Psoas muscle (tissue), 8 donors: ENCODE results near the gene CDO1. TPM values are rescaled to one million over a fixed set of nuclear protein-coding genes. Genes with fewer than 3 reads are reported as not detected.

Experiments used
- ATAC-seq, 4 donors: fragments of 200-7000 bp; cut with Tn5 transposase; one replicate each; pipeline ENCODE4 v1.9.1; 2020; ENCODE audit warnings: moderate library complexity in 3 of 4, mild to moderate bottlenecking in 2 of 4
- DNase-seq, 2 donors: peaks; one replicate each; pipeline ENCODE4 v3.0.0-alpha.2; 2020
- H3K27ac ChIP-seq: fragments of 200-600 bp; one replicate; pipeline ENCODE4 v1.8.0; 2022
- H3K27me3 ChIP-seq, 3 donors: fragments of 200-600 bp in 1 of 3; one replicate each; pipeline versions ENCODE4 v1.6.1 to v1.8.0; 2013 to 2022; ENCODE audit warnings: low read length in 2 of 3, mild to moderate bottlenecking in 2 of 3, moderate library complexity in 1 of 3; ENCODE audit not compliant: insufficient read depth in 3 of 3
- H3K36me3 ChIP-seq, 2 donors: fragments of 200-600 bp in 1 of 2; one replicate each; pipeline versions ENCODE4 v1.6.1 to v1.8.0; 2013 to 2022; ENCODE audit warnings: low read depth in 1 of 2, mild to moderate bottlenecking in 1 of 2, moderate library complexity in 1 of 2; ENCODE audit not compliant: insufficient read depth in 1 of 2
- H3K4me1 ChIP-seq: fragments of 200-600 bp; one replicate; pipeline ENCODE4 v1.8.0; 2022
- H3K4me3 ChIP-seq: fragments of 200-600 bp; one replicate; pipeline ENCODE4 v1.8.0; 2022; ENCODE audit warnings: mild to moderate bottlenecking
- H3K9me3 ChIP-seq: fragments of 200-600 bp; one replicate; pipeline ENCODE4 v1.8.0; 2022
- CTCF ChIP-seq: fragments of 200-600 bp; IDR thresholded peaks from one replicate; pipeline ENCODE4 v1.8.0; 2022; ENCODE audit warnings: antibody characterized with exemption
- WGBS, 3 donors: extraction: QIAGEN DNeasy Blood & Tissue Kit; methylation state at CpG; one replicate each; pipeline versions ENCODE4 v1.1.6 to v1.1.7; 2013; 5-methylcytosine and 5-hydroxymethylcytosine counted together
- intact Hi-C, 2 donors: fragments of 100-400 bp; cut with DNase I; formaldehyde crosslinking; loops; one replicate each; pipeline versions ENCODE4 v1.11.0 to v1.14.2; 2022
- polyA plus RNA-seq, 3 donors: library from polyadenylated mRNA; stranded (reverse); fragments of 200-250 nt; gene quantifications; one replicate each; pipeline ENCODE4 v1.2.3, GENCODE V29; 2013
- total RNA-seq, 4 donors: library from RNA; stranded (reverse); fragmentation: NEBNext Ultra II Directional in 2 of 4; extraction: Animal tissue kit (Norgen Biotek cat#: 25700) in 2 of 4; gene quantifications; one replicate each; pipeline versions ENCODE4 v1.2.1 to v1.2.4, GENCODE V29; 2021 to 2023
- donor health status: healthy with polysubstance abuse.
- donor health status: DM: no; HTN: no; CAD: no; lungs with moderate emphysema.
- donor health status: Bipolar disorder and iron deficiency.
- donor health status: healthy.
- donor health status: DM: yes; HTN: yes; CAD: no.
- donor health status: DM: no; HTN: no; CAD: no.
- donor health status: DM: no; HTN: no; CAD: no.
- donor health status: DM: yes; HTN: yes; CAD: no.

The CDO1 gene
- total and polyA plus RNA-seq, 7 donors, result 1.0 to 5.2 (median 2.7) TPM

GRCh38 chr5:115755675-115756074 is 60.8 kb downstream of the CDO1 start:
- TF ChIP-seq CTCF, result no peak
- no peak overlapping the region for H3K4me3 ChIP-seq
- 76 to 85% (median 77%) methylated on average over 1 of the region's 1 CpG for WGBS, 3 donors
- H3K27ac ChIP-seq, result no peak overlapping the region
- ATAC-seq (no peak), DNase-seq (no peak)
- no peaks in the 10 kb centered on the region for H3K4me1 ChIP-seq
- no peaks in the 10 kb centered on the region for H3K9me3 ChIP-seq
- intact Hi-C loops, result no loop called here
- H3K27me3 ChIP-seq, result no peaks in the 10 kb centered on the region
- no peaks in the 10 kb centered on the region for H3K36me3 ChIP-seq

Other genes starting within 250 kb of the CDO1 start
- gene TICAM2, start 214.2 kb downstream of the CDO1 start, total RNA-seq, result 1 to 10 TPM; 1.2 to 4.9 (median 1.7) TPM
- 1 to 10 TPM in 2 of 3 donors, under 1 TPM in 1; 0.63 to 2.9 (median 1.3) TPM for gene TICAM2, start 214.2 kb downstream of the CDO1 start, polyA plus RNA-seq
- 10 to 100 TPM; 34.2 to 59.0 (median 40.6) TPM for gene TMED7, start 190.6 kb downstream of the CDO1 start, total RNA-seq
- gene TMED7, start 190.6 kb downstream of the CDO1 start, polyA plus RNA-seq, result 10 to 100 TPM; 18.3 to 33.5 (median 28.2) TPM
- gene ATG12, start 24.9 kb upstream of the CDO1 start, total RNA-seq, result 10 to 100 TPM; 20.3 to 32.8 (median 27.1) TPM
- 10 to 100 TPM; 19.6 to 44.2 (median 36.2) TPM for gene ATG12, start 24.9 kb upstream of the CDO1 start, polyA plus RNA-seq
- 10 to 100 TPM; 20.2 to 29.6 (median 26.3) TPM for gene AP3S1, start 25.3 kb upstream of the CDO1 start, total RNA-seq
- gene AP3S1, start 25.3 kb upstream of the CDO1 start, polyA plus RNA-seq, result 10 to 100 TPM; 24.8 to 30.8 (median 29.9) TPM
- gene LVRN, start 145.8 kb upstream of the CDO1 start, total RNA-seq, result 1 to 10 TPM in 2 of 4 donors, under 1 TPM in 2; 0.64 to 2.0 (median 1.1) TPM
- gene LVRN, start 145.8 kb upstream of the CDO1 start, polyA plus RNA-seq, result under 1 TPM; 0.79 to 0.91 (median 0.79) TPM
- not detected for gene ARL14EPL, start 215.8 kb upstream of the CDO1 start, total RNA-seq
- gene ARL14EPL, start 215.8 kb upstream of the CDO1 start, polyA plus RNA-seq, result under 1 TPM in 2 of 3 donors, not detected in 1; 0.03 to 0.08 TPM